H9 (cell line): ENCODE data around the gene CARM1. TPM values are rescaled to one million over a fixed set of nuclear protein-coding genes. Genes with fewer than 3 reads are reported as not detected.

ENCODE experiments used
- DNase-seq: peaks from one replicate; pipeline ENCODE4 v3.0.0-alpha.2; 2017
- H2AFZ ChIP-seq: one replicate; pipeline ENCODE4 v1.6.1; 2013; ENCODE audit warnings: mild to moderate bottlenecking, low read length, control low read depth, moderate library complexity
- H2AK5ac ChIP-seq: 2 replicates; pipeline ENCODE4 v1.6.1; 2013; ENCODE audit warnings: low read length, control low read depth, mixed read lengths; ENCODE audit not compliant: insufficient read length
- H2BK120ac ChIP-seq: one replicate; pipeline ENCODE4 v1.6.1; 2013; ENCODE audit warnings: low read depth, mild to moderate bottlenecking, low read length, control low read depth, inconsistent platforms; ENCODE audit not compliant: poor library complexity, severe bottlenecking
- H2BK12ac ChIP-seq: 2 replicates; pipeline ENCODE4 v1.6.1; 2013; ENCODE audit warnings: low read length, control low read depth, mixed read lengths, low read depth; ENCODE audit not compliant: insufficient read length
- H2BK15ac ChIP-seq: 2 replicates; pipeline ENCODE4 v1.6.1; 2013; ENCODE audit warnings: low read depth, low read length, control low read depth
- H2BK20ac ChIP-seq: one replicate; pipeline ENCODE4 v1.6.1; 2013; ENCODE audit warnings: low read depth, mild to moderate bottlenecking, low read length, control low read depth, inconsistent platforms; ENCODE audit not compliant: poor library complexity, severe bottlenecking
- H2BK5ac ChIP-seq: 2 replicates; pipeline ENCODE4 v1.6.1; 2013; ENCODE audit warnings: low read length, control low read depth, mixed read lengths; ENCODE audit not compliant: insufficient read length
- H3K14ac ChIP-seq: 2 replicates; pipeline ENCODE4 v1.6.1; 2013; ENCODE audit warnings: low read length, control low read depth; ENCODE audit not compliant: insufficient read depth
- H3K18ac ChIP-seq: 2 replicates; pipeline ENCODE4 v1.6.1; 2013; ENCODE audit warnings: low read depth, mild to moderate bottlenecking, mixed read lengths, low read length, control low read depth; ENCODE audit not compliant: insufficient read length
- H3K23ac ChIP-seq: 2 replicates; pipeline ENCODE4 v1.6.1; 2013; ENCODE audit warnings: low read length, control low read depth, mixed read lengths, low read depth; ENCODE audit not compliant: insufficient read length
- H3K23me2 ChIP-seq: 2 replicates; pipeline ENCODE4 v1.6.1; 2013; ENCODE audit warnings: low read depth, mild to moderate bottlenecking, mixed read lengths, low read length, control low read depth; ENCODE audit not compliant: insufficient read length, poor library complexity, severe bottlenecking
- H3K27ac ChIP-seq: 2 replicates; pipeline ENCODE4 v1.5.1; 2013; ENCODE audit warnings: low read length, control low read depth, mixed read lengths, low read depth; ENCODE audit not compliant: insufficient read length
- H3K27me3 ChIP-seq: 2 replicates; pipeline ENCODE4 v1.6.1; 2013; ENCODE audit warnings: low read length, control low read depth, inconsistent platforms; ENCODE audit not compliant: insufficient read depth
- H3K4ac ChIP-seq: 2 replicates; pipeline ENCODE4 v1.6.1; 2013; ENCODE audit warnings: low read depth, mild to moderate bottlenecking, control low read depth, inconsistent platforms, low read length, moderate library complexity
- H3K4me1 ChIP-seq: 2 replicates; pipeline ENCODE4 v1.6.1; 2013; ENCODE audit warnings: low read length, control low read depth, inconsistent platforms; ENCODE audit not compliant: insufficient read depth
- H3K4me2 ChIP-seq: 2 replicates; pipeline ENCODE4 v1.6.1; 2013; ENCODE audit warnings: low read length, control low read depth, mixed read lengths; ENCODE audit not compliant: insufficient read length, insufficient read depth
- H3K56ac ChIP-seq: 2 replicates; pipeline ENCODE4 v1.6.1; 2013; ENCODE audit warnings: low read depth, mild to moderate bottlenecking, mixed read lengths, low read length, control low read depth; ENCODE audit not compliant: insufficient read length
- H3K79me1 ChIP-seq: 2 replicates; pipeline ENCODE4 v1.6.1; 2013; ENCODE audit warnings: low read depth, mild to moderate bottlenecking, moderate library complexity, low read length, control low read depth, inconsistent platforms; ENCODE audit not compliant: insufficient read depth, poor library complexity, severe bottlenecking
- H3K79me2 ChIP-seq: 2 replicates; pipeline ENCODE4 v1.6.1; 2013; ENCODE audit warnings: low read length, control low read depth, inconsistent platforms; ENCODE audit not compliant: insufficient read depth
- H3K9ac ChIP-seq: 2 replicates; pipeline ENCODE4 v1.6.1; 2013; ENCODE audit warnings: low read length, control low read depth, mixed read lengths; ENCODE audit not compliant: insufficient read length; ENCODE audit errors: extremely low read depth
- H3K9me3 ChIP-seq: one replicate; pipeline ENCODE4 v1.6.1; 2013; ENCODE audit warnings: low read depth, low read length, inconsistent platforms; ENCODE audit not compliant: control insufficient read depth
- H3T11ph ChIP-seq: one replicate; pipeline ENCODE4 v1.6.1; 2013; ENCODE audit warnings: mild to moderate bottlenecking, low read length, control low read depth, inconsistent platforms
- H4K20me1 ChIP-seq: one replicate; pipeline ENCODE4 v1.6.1; 2013; ENCODE audit not compliant: control insufficient read depth, insufficient read length, insufficient read depth
- H4K5ac ChIP-seq: 2 replicates; pipeline ENCODE4 v1.6.1; 2013; ENCODE audit warnings: low read depth, mild to moderate bottlenecking, mixed read lengths, low read length, control low read depth; ENCODE audit not compliant: insufficient read length
- H4K8ac ChIP-seq: replicated peaks from 2 replicates; pipeline ENCODE4 v1.6.1; 2013; ENCODE audit warnings: low read length, control low read depth, mixed read lengths, low read depth; ENCODE audit not compliant: insufficient read length
- H4K91ac ChIP-seq: 2 replicates; pipeline ENCODE4 v1.6.1; 2013; ENCODE audit warnings: low read depth, mild to moderate bottlenecking, moderate library complexity, mixed read lengths, low read length, control low read depth; ENCODE audit not compliant: insufficient read length
- H3K27ac Mint-ChIP-seq, 3 experiments: 2 replicates in 2 of 3; 3 replicates in 1 of 3; pipeline ENCODE4 v1.8.0; 2020 to 2021; ENCODE audit warnings: mixed read lengths in 3 of 3, mild to moderate bottlenecking in 1 of 3, moderate library complexity in 1 of 3
- H3K27me3 Mint-ChIP-seq: 2 replicates; pipeline ENCODE4 v1.8.0; 2021; ENCODE audit warnings: low read depth, mild to moderate bottlenecking, moderate library complexity, mixed read lengths
- H3K36me3 Mint-ChIP-seq, 3 experiments: 2 replicates in 2 of 3; 3 replicates in 1 of 3; pipeline ENCODE4 v1.8.0; 2020 to 2021; ENCODE audit warnings: low read depth in 3 of 3, mixed read lengths in 3 of 3; ENCODE audit not compliant: insufficient read depth in 1 of 3
- H3K4me1 Mint-ChIP-seq, 2 experiments: 2 replicates each; pipeline ENCODE4 v1.8.0; 2020; ENCODE audit warnings: mixed read lengths in 2 of 2
- H3K4me3 Mint-ChIP-seq, 2 experiments: 2 replicates in 1 of 2; 3 replicates in 1 of 2; pipeline ENCODE4 v1.8.0; 2020 to 2021; ENCODE audit warnings: mild to moderate bottlenecking in 2 of 2, mixed read lengths in 2 of 2, moderate library complexity in 1 of 2
- H3K9me3 Mint-ChIP-seq, 2 experiments: 2 replicates in 1 of 2; 3 replicates in 1 of 2; pipeline ENCODE4 v1.8.0; 2020; ENCODE audit warnings: mild to moderate bottlenecking in 2 of 2, mixed read lengths in 2 of 2, moderate library complexity in 1 of 2
- WGBS: extraction: QIAGEN DNeasy Blood & Tissue Kit; methylation state at CpG from one replicate; pipeline ENCODE4 v1.1.7; 2013; ENCODE audit warnings: missing lambda C conversion rate, low lambda C conversion rate, mixed read lengths; ENCODE audit not compliant: insufficient read length; ENCODE audit errors: extremely low coverage; 5-methylcytosine and 5-hydroxymethylcytosine counted together
- total RNA-seq: library from RNA; stranded (reverse); gene quantifications from 2 replicates; pipeline ENCODE4 v1.2.1, GENCODE V29; 2021
- TF ChIP-seq, protein P1 (sequence below): fragments of 200-600 bp; sonication (generic); conservative IDR thresholded peaks from 3 replicates; pipeline ENCODE4 v1.8.0; 2021; ENCODE audit warnings: antibody characterized with exemption, mild to moderate bottlenecking

Gene CARM1
- total RNA-seq, 1 experiment from 2014 or later, result 111 TPM

DNA sequence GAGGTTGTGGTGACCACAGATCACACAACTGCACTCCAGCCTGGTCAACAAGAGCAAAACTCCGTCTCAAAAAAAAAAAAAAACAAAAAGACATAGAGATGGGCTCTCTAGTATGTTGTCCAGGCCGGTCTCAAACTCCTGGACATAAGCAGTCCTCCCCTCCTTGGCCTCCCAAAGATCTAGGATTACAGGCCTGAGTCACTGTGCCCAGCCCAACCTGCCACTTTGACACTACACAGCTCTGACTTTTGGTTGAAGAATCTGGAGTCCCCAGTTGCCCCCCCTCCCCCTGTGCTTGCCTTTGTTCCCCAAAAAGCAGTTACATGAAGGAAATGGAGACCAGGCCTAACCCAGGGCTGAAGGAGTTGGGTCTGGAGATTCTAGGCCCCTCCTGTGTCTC is 12.9 kb downstream of the CARM1 start:
- Histone ChIP-seq H3K4me1 (peaks cover 22% of the 10 kb centered on the region; the same call in 1 of the 2 replicates), H3K79me1 (peaks cover 2% of the 10 kb centered on the region), H3K9ac (no peak overlapping the region), H3K27ac (no peak overlapping the region), H2BK120ac (no peak overlapping the region), H2BK5ac (no peak overlapping the region), H3K23me2 (no peaks in the 10 kb centered on the region), H3K23ac (no peak overlapping the region), H2BK12ac (no peak overlapping the region), H3K27me3 (no peaks in the 10 kb centered on the region), H3T11ph (no peak overlapping the region), H2BK20ac (no peak overlapping the region), H3K79me2 (peaks cover 26% of the 10 kb centered on the region; the same call in 1 of the 2 replicates), H4K91ac (no peak overlapping the region), H2AK5ac (no peak overlapping the region), H3K14ac (no peak overlapping the region), H3K9me3 (no peaks in the 10 kb centered on the region), H4K5ac (no peak overlapping the region), H3K4ac (no peak overlapping the region), H3K56ac (no peak overlapping the region), H3K4me2 (no peak overlapping the region), H4K8ac (no peak overlapping the region), H4K20me1 (peaks cover 3% of the 10 kb centered on the region), H2AFZ (no peak overlapping the region), H3K18ac (no peak overlapping the region), H2BK15ac (no peak overlapping the region)
- H3K27ac Mint-ChIP-seq, result 0 out of 7 replicates have a peak overlapping the region, but pooled peaks of 1 of the 3 experiments have one; percentile 38
- peaks cover 63 to 79% of the 10 kb centered on the region in 2 experiments for H3K4me1 Mint-ChIP-seq
- no peaks in the 10 kb centered on the region for H3K27me3 Mint-ChIP-seq
- H3K9me3 Mint-ChIP-seq, result no peaks in the 10 kb centered on the region
- DNase-seq, result no peak
- TF ChIP-seq, protein P1, sequence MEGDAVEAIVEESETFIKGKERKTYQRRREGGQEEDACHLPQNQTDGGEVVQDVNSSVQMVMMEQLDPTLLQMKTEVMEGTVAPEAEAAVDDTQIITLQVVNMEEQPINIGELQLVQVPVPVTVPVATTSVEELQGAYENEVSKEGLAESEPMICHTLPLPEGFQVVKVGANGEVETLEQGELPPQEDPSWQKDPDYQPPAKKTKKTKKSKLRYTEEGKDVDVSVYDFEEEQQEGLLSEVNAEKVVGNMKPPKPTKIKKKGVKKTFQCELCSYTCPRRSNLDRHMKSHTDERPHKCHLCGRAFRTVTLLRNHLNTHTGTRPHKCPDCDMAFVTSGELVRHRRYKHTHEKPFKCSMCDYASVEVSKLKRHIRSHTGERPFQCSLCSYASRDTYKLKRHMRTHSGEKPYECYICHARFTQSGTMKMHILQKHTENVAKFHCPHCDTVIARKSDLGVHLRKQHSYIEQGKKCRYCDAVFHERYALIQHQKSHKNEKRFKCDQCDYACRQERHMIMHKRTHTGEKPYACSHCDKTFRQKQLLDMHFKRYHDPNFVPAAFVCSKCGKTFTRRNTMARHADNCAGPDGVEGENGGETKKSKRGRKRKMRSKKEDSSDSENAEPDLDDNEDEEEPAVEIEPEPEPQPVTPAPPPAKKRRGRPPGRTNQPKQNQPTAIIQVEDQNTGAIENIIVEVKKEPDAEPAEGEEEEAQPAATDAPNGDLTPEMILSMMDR, result no peak
- H3K36me3 Mint-ChIP-seq, result peaks cover 2 to 9% (median 3%) of the 10 kb centered on the region in 3 experiments; a peak in 4 of 7 replicates
- WGBS, result no CpG with 5 or more reads among the region's 2 CpGs
- H3K4me3 Mint-ChIP-seq, result no peak overlapping the region
